HG03066 (cell line): ENCODE results near the gene MDM4.

ENCODE experiments used
- ATAC-seq: cut with Tn5 transposase; IDR thresholded peaks from one replicate; pipeline ENCODE4 v1.9.1; 2021; ENCODE audit warnings: low read depth; ENCODE audit not compliant: unreplicated experiment

The MDM4 gene

DNA sequence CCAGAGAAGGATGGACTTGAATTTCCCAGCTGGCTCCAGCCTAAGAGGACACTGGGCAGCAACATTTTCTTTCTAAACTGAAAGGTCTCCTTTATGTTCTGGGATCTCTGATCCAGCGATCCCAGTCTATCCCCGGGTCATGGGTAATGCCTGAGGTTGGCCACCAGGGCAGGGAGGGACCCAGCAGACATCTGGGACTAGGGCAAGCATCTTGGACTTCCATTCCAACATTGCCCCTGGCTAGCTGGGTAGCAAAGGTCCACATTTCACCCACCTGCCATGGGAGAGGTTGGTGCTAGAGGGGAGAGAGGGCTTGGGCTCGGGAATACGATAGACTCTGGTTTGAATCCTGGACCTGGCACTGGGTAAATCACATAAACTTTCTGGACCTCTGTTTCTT is 84.8 kb downstream of the MDM4 start:
- no peak for ATAC-seq

- ATAC-seq: no peak
These were observed 85.9 kb downstream of the MDM4 start for GRCh38 chr1:204602111-204602579.

DNA sequence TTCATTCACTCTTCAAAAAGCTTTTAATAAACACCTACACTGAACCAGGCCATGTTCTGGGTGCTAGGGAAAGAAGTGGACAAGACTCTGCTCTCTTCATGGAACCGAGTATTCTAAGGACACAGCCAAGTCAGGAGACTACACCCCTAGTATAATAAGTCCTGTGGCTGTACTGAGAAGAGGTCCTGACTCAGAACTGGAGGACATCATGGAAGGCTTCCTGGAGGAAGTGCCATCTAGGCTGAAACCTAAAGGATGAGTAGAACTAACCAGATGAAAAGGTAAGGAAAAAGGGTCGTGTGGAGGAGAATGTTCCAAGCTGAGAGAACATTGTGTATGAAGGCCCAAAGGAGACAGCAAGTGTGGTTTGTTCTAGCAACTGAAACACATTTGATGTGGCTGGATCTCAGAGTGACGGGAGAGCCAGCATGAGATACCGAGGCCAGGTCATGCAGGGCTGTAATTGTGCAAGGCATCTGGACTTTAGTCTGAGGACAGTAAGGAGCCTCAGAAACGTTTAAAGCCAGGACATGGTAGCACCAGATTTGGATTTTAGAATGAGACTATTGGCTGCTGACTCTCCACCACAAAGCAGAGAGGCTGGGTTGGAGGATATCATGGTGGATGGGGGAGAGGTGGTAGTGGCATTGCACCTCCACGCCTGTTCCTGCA is 86.8 kb downstream of the MDM4 start:
- no peak for ATAC-seq

GRCh38 chr1:204605791-204606190 is 89.6 kb downstream of the MDM4 start:
- ATAC-seq: no peak
